ENCODE data around the gene C2CD4B. TPM values are rescaled to one million over a fixed set of nuclear protein-coding genes. Genes with fewer than 3 reads are reported as not detected.

The C2CD4B gene
- total and polyA plus RNA-seq, 2 experiments from 2014 or later: 1.0 to 2.6 TPM

DNA sequence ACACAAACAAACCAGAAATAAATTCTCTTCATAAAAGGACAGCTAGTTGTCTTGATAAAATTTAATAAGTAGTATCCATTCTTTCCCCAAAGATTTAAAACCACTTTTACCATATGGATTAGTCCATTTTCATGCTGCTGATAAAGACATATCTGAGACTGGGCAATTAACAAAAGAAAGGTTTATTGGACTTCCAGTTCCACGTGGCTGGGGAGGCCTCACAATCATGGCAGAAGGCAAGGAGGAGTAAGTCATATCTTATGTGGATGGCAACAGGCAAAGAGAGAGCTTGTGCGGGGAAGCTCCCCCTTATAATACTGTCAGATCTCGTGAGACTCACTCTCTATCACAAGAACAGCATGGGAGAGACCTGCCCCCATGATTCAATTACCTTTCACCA is 38.7 kb downstream of the C2CD4B start:
- peaks cover 10% of the 10 kb centered on the region for H3K4me1 ChIP-seq (ENCODE audit: insufficient read depth)
- TF ChIP-seq EZH2 (IDR thresholded peaks at IDR 0.05; ENCODE audit: borderline replicate concordance): no peak
- TF ChIP-seq, protein P1, sequence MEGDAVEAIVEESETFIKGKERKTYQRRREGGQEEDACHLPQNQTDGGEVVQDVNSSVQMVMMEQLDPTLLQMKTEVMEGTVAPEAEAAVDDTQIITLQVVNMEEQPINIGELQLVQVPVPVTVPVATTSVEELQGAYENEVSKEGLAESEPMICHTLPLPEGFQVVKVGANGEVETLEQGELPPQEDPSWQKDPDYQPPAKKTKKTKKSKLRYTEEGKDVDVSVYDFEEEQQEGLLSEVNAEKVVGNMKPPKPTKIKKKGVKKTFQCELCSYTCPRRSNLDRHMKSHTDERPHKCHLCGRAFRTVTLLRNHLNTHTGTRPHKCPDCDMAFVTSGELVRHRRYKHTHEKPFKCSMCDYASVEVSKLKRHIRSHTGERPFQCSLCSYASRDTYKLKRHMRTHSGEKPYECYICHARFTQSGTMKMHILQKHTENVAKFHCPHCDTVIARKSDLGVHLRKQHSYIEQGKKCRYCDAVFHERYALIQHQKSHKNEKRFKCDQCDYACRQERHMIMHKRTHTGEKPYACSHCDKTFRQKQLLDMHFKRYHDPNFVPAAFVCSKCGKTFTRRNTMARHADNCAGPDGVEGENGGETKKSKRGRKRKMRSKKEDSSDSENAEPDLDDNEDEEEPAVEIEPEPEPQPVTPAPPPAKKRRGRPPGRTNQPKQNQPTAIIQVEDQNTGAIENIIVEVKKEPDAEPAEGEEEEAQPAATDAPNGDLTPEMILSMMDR (IDR thresholded peaks at IDR 0.05; ENCODE audit: poor library complexity): no peak
- no peak for TF ChIP-seq EZH2phosphoT487 (IDR thresholded peaks at IDR 0.05; ENCODE audit: low read depth, severe bottlenecking, unreplicated experiment)
- no peak overlapping the region for H3K27ac ChIP-seq
- H3K36me3 ChIP-seq (replicated peaks; ENCODE audit: insufficient read depth, low read depth): no peaks in the 10 kb centered on the region
- no peak overlapping the region for H3K4me2 ChIP-seq
- H3K9me2 ChIP-seq (replicated peaks; ENCODE audit: insufficient read depth): no peaks in the 10 kb centered on the region
- no peaks in the 10 kb centered on the region for H4K20me1 ChIP-seq (ENCODE audit: insufficient read depth, poor library complexity, severe bottlenecking)
- no peaks in the 10 kb centered on the region for H3K9me3 ChIP-seq (ENCODE audit: low read depth)
- no peak overlapping the region for H2AFZ ChIP-seq
- H3K79me2 ChIP-seq: no peaks in the 10 kb centered on the region
- no peaks in the 10 kb centered on the region for H3K27me3 ChIP-seq
- WGBS (ENCODE audit: low lambda C conversion rate, missing lambda C conversion rate): 81% methylated on average over 3 of the region's 3 CpGs
- no peak overlapping the region for H3K4me3 ChIP-seq
- DNase-seq (ENCODE audit: low spot score): no peak

DNA sequence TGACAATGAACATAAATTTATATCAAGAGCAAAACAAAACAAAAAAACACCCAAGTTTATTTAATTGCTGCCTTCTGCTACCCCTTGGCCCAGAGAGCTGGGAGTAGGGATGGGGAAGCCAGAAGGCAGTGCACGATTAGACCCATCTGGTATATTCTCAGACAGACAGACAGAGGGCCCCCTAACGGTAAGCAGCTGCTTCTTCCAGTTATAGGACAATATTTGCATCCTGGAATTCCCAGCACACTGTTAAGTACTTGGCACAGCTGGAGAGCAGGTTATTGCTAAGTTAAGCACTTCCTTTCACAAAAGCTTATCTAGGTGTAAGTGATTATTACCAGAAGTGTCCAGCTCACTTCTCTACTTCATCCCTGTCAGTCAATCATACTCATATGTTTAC is 39.3 kb downstream of the C2CD4B start:
- DNase-seq (ENCODE audit: low spot score): peak; percentile 47
- H3K79me2 ChIP-seq: no peaks in the 10 kb centered on the region
- no peaks in the 10 kb centered on the region for H4K20me1 ChIP-seq (ENCODE audit: insufficient read depth, poor library complexity, severe bottlenecking)
- no peaks in the 10 kb centered on the region for H3K36me3 ChIP-seq (replicated peaks; ENCODE audit: insufficient read depth, low read depth)
- no peaks in the 10 kb centered on the region for H3K9me2 ChIP-seq (replicated peaks; ENCODE audit: insufficient read depth)
- WGBS (ENCODE audit: low lambda C conversion rate, missing lambda C conversion rate): 49% methylated on average over 2 of the region's 2 CpGs
- TF ChIP-seq, protein P1 (IDR thresholded peaks at IDR 0.05; ENCODE audit: poor library complexity): peak; percentile 35
- TF ChIP-seq EZH2phosphoT487 (IDR thresholded peaks at IDR 0.05; ENCODE audit: low read depth, severe bottlenecking, unreplicated experiment): no peak
- H3K27me3 ChIP-seq: no peaks in the 10 kb centered on the region
- peaks cover 10% of the 10 kb centered on the region for H3K4me1 ChIP-seq (ENCODE audit: insufficient read depth)
- no peak overlapping the region for H3K4me3 ChIP-seq
- H3K4me2 ChIP-seq: no peak overlapping the region
- H3K27ac ChIP-seq: no peak overlapping the region
- H3K9me3 ChIP-seq (ENCODE audit: low read depth): no peaks in the 10 kb centered on the region
- no peak overlapping the region for H2AFZ ChIP-seq

DNA sequence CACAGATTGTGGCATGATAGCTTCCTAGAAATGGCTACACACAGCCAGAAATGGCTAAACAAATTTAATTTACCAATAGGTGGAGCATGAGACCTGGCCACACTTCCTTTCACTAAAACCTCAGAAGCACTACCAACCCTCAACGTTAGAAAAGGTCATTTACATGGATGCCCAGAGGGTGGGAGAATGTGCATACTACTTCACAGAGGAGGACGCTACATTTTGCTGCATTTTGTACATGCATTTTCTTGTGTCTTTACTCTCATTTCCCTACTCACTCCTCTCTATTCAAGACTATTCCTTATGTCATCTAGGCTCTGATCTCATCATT is 40.1 kb downstream of the C2CD4B start:
- no peak overlapping the region for H3K4me2 ChIP-seq
- H3K79me2 ChIP-seq: no peaks in the 10 kb centered on the region
- H3K36me3 ChIP-seq (replicated peaks; ENCODE audit: insufficient read depth, low read depth): no peaks in the 10 kb centered on the region
- H3K9me3 ChIP-seq (ENCODE audit: low read depth): no peaks in the 10 kb centered on the region
- TF ChIP-seq EZH2phosphoT487 (IDR thresholded peaks at IDR 0.05; ENCODE audit: low read depth, severe bottlenecking, unreplicated experiment) (no peak), EZH2 (IDR thresholded peaks at IDR 0.05; ENCODE audit: borderline replicate concordance) (no peak)
- TF ChIP-seq, protein P1 (IDR thresholded peaks at IDR 0.05; ENCODE audit: poor library complexity): no peak
- no peak for DNase-seq (ENCODE audit: low spot score)
- H3K4me1 ChIP-seq (ENCODE audit: insufficient read depth): peaks cover 10% of the 10 kb centered on the region
- no peak overlapping the region for H2AFZ ChIP-seq
- no peaks in the 10 kb centered on the region for H3K27me3 ChIP-seq
- H3K27ac ChIP-seq: peak overlapping the region; percentile 81
- no peaks in the 10 kb centered on the region for H3K9me2 ChIP-seq (replicated peaks; ENCODE audit: insufficient read depth)
- no peak overlapping the region for H3K4me3 ChIP-seq
- no peaks in the 10 kb centered on the region for H4K20me1 ChIP-seq (ENCODE audit: insufficient read depth, poor library complexity, severe bottlenecking)
- WGBS (ENCODE audit: low lambda C conversion rate, missing lambda C conversion rate): 57% methylated on average over 2 of the region's 2 CpGs
